Measurements from ENCODE around the gene EEPD1.
"Not testable (repeated sequence)": the region's sequence is repeated elsewhere in the genome, so short reads cannot be mapped to it uniquely, and the experiment has no call there.

The EEPD1 gene

DNA sequence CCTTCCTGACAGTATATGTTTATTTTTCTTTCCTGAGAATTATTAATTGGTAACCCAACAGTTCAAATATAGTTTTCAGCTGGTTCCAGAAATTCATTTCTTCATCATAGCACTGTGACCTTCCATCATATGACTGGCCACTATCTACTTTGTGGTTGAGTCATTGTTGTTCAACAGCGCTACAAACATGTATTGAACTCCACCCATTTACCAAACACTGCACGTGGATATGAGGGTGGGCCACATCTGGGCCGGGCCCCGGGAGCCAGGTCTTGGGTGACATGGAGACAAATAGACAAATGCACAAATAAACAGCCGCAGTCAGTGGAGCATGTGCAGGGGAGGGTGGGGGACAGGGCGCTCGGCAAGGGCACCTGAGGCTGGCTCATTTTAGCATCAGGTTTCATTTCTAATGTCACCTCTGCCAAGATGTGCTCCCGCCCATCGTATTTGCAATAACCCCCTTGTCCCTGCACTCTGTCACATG lies 24.0 kb upstream of the EEPD1 start:
- DNase-seq = peak; percentile 42

DNA sequence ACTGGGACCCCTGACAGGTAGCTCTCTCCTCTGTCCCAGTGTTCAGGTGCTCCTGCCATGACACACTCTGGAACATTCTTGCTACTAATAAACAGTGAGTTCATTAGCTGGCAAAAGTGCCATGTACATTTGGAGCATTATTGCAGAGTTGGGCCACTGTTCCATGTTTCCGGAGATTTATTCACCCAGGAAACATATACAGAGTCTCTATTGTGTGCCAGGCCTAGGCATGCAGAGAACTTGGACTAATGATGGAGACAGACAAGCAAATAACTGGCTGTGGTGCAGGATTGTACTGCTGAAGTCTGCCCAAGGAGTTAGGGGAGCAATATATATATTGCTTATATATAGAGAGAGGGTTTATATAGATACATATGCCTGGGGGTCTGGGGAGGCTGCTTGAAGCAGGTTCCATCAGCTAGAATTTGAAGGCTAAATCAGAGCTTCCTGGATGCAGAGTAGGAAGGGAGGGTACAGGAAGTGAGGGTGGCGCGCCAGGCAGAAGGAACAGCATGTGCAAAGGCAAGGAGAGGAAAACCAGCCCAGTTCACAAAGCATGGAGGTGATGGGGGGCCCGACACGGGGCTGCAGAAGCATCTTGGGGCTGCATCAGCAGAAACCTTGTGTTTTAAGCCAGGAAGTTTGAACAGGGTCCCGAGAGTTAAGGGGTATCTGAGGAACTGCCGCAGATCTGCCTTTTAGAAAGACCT lies 22.7 kb upstream of the EEPD1 start:
- no peak for DNase-seq

DNA sequence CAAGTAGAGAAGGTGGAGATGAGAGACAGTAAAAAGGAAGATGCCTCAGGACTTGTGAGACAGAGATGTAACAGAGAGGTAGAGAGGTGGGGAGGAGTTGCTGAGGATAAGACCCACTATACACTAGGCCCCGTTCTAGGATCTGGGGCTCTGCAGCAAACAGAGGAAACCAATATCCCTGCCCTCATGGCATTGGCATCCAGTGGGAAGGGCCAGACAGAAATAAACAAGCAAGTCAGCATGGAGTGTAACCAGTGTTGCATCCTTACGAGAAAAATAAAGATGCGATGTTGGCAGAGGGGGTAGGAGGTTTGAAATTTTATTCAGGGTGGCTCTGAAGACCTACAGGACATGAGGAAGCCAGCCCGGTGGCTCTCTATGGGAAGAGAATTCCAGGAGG lies 22.0 kb upstream of the EEPD1 start:
- no peak for DNase-seq

DNA sequence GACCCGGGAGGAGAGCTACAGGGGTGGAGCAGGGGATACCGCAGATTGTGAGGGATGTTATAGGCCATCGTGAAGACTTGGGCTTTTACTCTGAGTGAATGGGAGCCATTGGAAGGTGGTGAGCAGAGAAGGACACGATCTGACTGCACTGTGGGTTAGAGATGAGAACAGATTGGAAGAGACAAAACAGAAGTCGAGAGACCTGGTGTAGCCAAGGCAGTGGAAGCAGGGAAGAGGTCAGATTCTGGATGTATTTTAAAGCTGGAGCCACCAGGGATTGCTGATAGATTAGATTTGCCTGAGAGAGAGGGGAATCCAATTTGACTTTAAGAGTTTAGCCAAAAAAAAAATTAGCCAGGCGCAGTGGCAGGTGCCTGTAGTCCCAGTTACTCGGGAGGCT lies 21.6 kb upstream of the EEPD1 start:
- DNase-seq = no peak

DNA sequence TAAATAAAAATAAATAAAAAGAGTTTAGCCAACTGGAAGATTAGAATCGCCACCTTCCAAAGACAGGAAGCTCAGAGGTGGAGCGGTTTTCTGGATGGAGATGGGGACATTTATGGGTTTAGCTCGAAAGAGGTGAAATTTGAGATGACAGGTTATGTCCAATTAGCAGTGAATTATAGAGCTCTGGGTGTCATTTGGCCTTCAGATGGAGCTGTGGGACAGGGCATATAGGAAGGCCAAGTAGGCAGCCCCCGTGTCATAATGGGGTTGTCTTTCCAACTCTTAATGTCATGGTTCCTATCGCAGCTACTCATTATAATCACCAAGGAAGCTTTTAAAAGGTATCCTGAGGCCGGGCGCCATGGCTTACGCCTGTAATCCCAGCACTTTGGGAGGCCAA lies 21.0 kb upstream of the EEPD1 start:
- DNase-seq = no peak

DNA sequence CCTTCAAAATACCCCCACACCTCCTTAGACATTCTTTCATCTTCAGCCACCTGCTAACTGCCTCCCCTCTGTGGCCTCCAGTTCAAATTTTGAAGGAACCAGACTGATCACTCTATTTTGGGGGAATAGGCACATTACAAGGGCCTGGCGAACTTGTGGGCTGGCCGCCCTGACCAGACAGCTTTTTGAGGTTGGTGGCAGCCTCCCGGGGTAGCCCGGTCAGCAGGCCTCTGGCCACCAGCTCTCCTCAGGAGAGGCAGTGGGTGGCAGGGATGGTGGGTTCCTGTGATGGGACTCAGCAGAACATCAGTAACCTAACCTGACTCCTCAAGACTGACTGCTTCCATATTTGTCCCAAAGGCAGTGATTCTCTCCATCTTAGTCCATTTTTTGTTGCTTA lies 17.4 kb upstream of the EEPD1 start:
- DNase-seq = no peak

DNA sequence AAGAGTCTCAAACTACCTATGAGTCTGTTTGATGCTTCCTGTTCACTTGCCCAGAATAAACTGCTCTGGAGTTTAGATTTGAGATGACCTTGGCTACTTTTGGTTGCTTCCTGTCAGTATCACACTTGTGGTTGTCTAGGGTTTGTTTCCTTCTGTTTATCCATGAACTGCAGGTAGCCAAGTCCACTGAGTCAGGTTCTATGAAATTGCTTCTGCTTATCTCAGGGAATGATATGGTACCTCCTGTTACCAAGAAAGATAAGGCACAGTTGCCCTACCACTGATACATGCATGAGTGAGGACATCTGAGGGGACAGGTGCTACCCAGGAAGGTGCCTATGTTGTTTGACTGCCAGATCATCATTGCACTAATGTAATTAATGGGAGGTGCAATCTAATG lies 15.8 kb upstream of the EEPD1 start:
- no peak for DNase-seq

DNA sequence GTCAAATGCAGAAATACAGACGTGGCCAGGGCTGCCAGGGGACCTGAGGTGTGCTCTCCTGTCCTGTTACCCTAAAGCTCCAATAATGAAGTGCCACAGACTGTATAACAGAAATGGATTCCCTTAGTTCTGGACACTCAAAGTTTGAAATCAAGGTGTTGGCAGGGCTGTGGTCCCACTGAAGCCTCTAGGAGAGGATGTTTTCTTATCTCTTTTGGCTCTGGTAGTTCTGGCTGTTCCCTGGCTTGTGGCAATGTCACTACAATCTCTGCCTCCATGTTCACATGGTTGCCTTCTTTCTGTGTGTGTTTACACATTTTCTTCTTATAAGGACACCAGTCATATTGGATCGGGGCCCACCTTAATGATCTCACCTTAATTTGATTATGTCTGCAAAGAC lies 15.3 kb upstream of the EEPD1 start:
- DNase-seq = no peak

DNA sequence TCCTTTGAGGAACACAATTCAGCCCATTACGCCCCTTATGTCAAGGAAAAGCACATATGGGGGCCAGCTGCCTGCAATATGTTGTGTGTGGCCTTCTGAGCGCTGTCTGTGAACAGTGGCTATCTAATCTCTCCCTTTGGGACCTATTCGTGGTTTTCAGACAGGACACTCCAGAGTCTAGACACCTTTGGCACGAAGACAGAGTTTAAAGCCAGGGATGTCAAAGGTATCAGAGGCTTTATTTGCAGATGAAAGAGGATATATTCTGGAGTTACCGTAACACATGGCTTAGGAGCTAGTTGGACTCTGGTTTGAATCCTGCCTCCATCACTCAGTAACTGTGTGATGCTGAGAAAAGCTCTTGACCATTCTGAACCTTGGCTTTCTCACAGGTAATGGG lies 14.8 kb upstream of the EEPD1 start:
- DNase-seq = no peak

DNA sequence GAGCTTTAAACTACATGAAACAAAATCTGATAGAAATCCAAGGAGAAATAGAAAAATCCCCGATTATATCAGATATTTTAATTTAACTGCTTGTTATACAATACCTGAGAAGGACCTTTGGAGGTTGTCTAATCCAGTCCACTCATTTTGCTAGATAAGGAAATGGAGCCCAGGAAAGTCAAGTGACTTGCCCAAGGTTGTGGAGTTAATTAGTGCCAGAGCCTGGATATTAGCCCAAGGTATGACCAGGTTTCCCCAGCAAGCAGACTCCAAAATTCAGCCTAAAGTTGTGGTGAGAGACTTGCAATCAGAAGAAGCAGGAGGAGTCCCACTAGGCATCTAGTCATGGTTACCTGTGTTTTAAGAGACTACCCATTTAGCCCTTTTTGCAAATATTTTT lies 11.7 kb upstream of the EEPD1 start:
- DNase-seq = no peak

DNA sequence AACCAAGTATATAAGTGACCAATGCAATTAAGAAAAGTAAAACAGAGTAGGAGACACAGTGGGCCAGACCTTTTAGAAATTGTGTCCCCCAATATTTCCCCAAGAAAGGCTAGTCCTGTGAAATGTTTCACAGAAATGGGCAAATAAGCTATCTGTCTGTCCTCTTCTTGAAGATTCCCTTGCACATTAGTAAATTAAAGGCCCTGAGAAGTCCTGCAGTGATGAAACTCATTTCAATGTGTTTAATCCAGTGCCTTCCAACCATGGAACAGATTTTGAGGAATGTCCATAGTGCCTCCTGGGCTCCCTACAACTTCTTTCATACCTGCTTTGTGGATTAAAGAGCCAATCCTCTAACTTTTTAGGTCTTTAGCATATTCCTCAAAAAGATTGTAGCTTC lies 11.2 kb upstream of the EEPD1 start:
- DNase-seq = no peak

DNA sequence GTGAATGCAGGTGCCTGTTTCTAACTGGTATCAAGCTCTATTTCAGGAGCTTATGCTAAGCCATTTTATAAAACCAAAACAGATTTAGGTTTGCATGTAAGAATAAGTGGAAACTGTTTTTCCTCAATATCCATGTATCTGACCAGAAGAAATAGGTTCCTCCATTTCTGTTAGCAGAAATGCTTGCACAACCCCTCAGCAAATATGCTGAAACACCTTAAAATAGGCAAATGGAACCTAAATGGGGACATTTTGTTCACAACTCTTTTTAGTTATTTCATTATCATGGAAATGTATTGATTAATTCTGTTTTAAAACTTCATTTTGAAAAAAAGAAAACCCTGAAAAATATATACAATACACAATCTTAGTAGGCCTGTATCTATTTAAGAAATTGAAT lies 8.9 kb upstream of the EEPD1 start:
- no peak for DNase-seq

DNA sequence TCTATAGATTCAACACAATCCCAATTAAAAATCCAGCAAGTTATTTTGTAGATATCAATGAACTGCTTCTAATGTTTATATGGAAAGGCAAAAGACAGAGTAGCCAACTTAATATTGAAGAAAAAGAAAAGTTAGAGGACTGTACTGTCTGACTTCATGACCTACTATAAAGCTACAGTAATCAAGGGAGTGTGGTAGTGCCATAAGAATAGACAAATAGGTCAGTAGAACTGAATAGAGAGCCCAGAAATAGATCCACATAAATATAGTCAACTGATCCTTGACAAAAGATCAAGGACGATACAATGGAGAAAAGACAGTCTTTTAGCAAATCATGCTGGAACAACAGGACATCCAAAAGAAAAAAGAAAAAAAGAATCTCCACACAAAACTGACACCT lies 7.4 kb upstream of the EEPD1 start:
- DNase-seq = no peak

DNA sequence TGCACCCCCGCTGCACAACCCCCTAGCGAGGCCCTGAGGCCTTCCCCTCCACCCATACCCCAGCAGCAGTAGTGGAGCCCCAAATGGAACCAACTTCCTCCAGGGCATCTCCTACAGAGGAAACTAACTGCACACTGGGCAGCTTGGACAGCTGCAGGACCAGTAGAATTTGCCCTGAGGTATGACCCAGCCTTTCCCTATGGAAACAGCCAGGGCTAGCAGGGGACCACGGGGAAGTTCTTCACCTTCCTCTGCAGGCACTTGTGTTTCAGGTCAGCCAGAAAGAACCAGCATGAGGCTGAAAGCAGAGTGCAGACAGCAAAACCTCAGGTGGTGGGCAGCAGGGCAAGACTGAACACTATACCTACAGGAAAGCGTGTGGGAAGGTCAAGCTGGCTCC lies 5.7 kb upstream of the EEPD1 start:
- DNase-seq = no peak

DNA sequence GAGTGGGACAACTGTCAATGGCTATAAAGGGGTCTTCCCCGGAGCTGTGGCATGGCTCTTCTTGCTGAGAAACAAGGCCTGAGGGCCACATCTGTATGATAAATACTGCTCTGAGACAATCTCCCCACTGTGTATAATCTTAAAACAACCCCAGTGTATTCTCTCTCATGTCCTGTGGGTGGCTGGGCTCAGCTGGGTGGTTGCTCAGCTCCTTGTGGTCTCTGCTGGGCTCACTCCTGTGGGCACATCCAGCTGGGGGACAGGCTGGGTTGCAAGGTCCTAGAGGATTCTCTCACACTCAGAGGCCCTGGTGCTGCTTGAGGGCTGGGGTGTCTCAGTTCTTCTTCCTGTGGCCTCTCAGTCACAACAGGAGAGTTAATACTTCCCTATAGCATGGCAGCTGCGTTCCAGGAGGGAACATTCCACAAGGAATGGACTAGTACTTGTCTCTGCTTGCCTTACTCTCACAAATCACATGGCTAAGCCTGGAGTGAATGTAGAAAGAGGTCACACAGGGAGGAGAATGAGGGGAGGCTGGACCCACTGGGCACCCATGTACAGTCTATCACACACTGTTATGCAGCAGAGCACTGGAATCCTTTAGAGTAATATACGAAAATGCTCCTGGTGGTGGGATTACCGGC lies 4.5 kb upstream of the EEPD1 start:
- DNase-seq = no peak

DNA sequence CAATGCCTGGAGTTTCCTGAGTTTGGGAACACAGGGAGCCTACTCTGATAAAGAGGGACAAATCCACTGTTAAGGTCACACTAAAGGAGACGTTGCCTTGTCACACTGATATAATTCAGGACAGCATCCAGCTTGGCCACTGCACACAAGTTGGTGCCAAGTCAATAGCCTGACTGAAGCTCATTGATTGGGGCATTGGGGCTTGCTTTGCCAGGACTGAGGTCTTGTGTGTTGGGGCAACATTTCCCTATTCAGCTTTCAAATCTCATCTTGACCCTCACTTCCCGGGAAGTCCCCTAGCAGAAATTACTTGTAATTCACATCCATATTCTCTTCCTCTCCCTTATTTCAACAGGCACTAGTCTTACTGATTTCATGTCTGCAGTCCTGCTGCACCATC lies 3.8 kb upstream of the EEPD1 start:
- not testable (repeated sequence) for DNase-seq

DNA sequence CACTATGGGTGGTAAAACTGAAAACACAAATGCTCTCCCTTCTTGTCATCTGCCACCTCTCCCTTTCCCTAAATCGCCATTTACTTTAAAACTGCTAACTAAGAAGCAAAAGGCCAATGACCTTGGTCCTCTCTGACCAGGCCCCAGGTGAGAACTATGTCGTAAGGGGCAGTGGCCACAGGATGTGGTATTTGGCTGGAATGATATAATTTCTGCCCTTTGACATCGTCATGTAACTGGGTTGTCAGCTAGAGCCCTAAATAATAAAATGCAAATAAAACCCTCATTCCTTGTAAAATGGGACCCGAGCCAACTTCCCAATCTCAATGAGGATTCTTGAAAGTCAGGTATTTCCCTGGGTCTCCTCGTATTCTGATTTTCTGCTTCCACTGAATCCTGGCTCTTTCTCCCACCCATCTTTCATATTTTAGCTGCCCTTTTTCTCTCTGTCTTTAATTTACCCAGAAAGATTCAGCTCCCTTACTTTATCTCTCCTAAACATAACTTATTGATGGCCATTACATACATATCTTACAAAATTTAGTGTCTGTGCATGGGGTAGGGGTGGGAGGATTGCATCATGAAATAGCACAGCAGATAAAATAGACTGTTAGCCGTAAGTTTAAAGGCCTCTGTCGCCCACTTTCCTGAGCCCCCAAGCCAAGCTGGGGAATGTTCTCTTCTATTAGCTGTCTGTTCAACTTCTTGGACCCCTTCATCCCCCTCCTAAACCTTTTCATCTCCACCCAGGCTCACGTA lies 3.2 kb upstream of the EEPD1 start:
- DNase-seq = no peak

DNA sequence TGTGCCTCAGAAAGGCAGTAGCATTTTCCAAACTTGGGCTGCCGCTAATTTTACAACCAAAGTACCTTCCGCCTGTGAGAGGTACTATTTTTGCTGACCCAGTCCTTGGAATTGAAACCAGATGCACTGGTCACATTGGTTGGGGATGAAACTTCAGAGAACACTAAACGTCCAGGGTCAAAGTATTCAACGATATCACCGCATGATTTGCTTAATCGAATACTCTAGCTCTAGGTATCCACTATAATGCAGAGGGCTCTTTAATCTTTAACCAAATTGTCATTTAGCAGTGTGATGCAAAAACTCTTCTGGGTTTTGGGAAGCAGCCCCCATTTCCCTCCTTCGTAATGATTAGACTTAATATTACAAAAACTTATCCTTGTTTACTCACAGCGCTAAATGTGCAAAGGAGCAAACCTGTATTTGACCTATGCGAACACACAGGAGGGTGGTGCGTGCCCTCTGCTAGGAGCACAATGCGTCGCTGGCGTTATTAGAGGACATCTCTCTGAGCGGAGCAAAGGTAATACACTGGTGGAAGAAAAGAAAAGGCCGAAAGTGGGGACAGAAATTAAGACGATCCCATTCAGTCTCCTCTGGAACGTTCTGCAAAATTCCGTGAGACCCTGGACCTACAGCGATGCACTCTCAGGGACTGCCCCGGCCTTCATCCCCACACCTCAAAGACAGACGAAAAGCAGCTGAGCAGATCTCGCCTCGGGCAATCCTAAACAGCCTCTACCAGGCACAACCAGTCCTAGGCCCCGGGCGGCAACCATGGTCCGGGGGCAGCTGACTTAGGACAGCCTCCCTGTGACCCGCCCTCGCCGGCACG lies 916 bp upstream of the EEPD1 start:
- no peak for DNase-seq

DNA sequence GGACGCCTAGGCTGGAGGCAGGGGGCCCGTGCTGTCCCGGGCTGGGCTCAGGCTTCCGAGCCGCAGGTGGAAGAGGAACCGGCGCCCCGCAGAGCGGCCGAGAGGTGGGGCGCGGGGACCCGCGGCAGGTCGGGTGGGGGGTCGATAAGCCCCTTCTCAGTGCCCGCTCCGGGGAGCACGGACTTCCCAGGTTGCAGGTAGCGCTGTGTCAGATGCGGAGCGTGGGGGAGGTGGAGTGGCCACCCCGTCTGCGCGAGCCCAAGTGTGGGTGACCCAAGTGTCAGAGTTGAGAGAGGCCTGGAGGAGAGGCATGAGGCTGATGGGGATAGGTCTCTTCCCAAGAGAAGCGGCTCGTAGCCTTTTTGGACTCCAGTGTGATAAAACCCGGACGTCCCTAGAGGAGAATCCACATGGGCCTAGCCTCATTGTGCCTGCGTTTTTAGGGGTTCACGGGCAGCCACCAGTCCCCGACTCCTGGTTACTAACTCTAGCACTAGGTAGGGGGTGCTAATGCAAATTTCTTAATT lies 580 bp downstream of the EEPD1 start:
- DNase-seq = peak; percentile 23

DNA sequence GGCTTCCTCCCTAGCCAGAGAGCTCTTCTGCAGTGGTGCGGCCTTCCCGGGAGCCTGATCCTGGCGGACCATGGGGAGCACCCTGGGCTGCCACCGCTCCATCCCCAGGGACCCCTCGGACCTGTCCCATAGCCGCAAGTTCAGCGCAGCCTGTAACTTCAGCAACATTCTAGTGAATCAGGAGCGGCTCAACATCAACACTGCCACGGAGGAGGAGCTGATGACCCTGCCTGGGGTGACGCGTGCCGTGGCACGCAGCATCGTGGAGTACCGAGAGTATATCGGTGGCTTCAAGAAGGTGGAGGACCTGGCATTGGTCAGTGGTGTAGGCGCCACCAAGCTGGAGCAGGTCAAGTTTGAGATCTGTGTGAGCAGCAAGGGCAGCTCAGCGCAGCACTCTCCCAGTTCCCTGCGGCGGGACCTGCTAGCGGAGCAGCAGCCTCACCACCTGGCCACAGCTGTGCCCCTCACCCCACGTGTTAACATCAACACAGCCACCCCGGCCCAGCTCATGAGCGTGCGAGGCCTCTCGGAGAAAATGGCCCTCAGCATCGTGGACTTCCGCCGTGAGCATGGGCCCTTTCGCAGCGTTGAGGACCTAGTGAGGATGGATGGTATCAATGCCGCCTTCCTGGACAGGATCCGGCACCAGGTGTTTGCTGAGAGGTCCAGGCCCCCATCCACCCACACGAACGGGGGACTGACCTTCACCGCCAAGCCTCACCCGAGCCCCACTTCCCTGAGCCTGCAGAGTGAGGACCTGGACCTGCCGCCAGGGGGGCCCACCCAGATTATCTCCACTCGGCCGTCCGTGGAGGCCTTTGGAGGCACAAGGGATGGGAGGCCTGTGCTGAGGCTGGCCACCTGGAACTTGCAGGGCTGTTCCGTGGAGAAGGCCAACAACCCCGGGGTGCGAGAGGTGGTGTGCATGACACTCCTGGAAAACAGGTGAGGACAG lies 1.5 kb downstream of the EEPD1 start:
- no peak for DNase-seq

DNA sequence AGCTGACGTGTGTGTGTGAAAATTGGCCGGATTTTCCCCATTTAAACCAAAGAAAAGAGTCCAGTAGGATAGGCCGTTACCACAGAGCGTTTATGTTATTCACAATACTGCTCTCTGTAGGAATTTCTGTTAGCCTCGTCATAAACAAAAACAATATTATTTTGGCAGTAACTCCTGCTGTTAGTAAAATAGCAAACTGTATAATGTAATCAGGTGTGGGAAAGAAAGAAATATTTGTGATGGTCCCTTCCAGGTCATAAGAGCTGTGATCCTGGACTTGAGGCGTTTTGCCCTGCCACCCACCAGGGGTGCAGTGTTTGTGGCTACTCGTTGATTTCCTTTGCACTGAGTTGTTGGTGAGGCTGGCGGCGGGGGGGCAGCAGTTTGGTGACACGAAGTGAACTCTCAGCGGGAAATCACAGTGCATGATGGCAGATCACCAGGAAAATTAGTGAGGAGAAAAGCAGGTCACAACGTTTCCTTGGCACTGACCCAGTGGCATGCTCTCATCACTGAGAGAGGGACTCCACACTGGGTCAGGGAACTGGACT lies 2.8 kb downstream of the EEPD1 start:
- DNase-seq = peak; percentile 58

All from NCI-H1092 treated with DMSO at 0.1 percent for 48 hours (cell line).